HepG2 (cell line): ENCODE measurements around the gene TCF3. TPM values are rescaled to one million over a fixed set of nuclear protein-coding genes. Genes with fewer than 3 reads are reported as not detected.

Experiments used
- CBFB ChIP-seq: sonication (generic); formaldehyde crosslinking; IDR thresholded peaks from 2 replicates; pipeline ENCODE4 v1.4.0; 2020; ENCODE audit warnings: missing genetic modification reagents
- CREM ChIP-seq, 2 experiments: sonication (generic) in 1 of 2; formaldehyde crosslinking in 1 of 2; IDR thresholded peaks; 2 replicates each; pipeline versions ENCODE4 v1.4.0 to v1.6.1; 2016 to 2020; ENCODE audit warnings: antibody characterized with exemption in 1 of 2, mild to moderate bottlenecking in 1 of 2, missing genetic modification reagents in 1 of 2
- FOXO1 ChIP-seq: sonication (generic); formaldehyde crosslinking; IDR thresholded peaks from 2 replicates; pipeline ENCODE4 v1.4.0; 2020; ENCODE audit warnings: missing genetic modification reagents
- KLF13 ChIP-seq: sonication (generic); formaldehyde crosslinking; IDR thresholded peaks from 2 replicates; pipeline ENCODE4 v1.4.0; 2020; ENCODE audit warnings: mild to moderate bottlenecking, missing genetic modification reagents
- KLF9 ChIP-seq: IDR thresholded peaks from 2 replicates; pipeline ENCODE4 v1.6.1; 2016; ENCODE audit warnings: low read depth
- MBNL3 ChIP-seq: fragments of 250-450 bp; sonication (Bioruptor Pico); conservative IDR thresholded peaks from 2 replicates; pipeline ENCODE4 v1.8.0; 2022; ENCODE audit warnings: mild to moderate bottlenecking, inconsistent platforms
- MIER2 ChIP-seq: IDR thresholded peaks from 2 replicates; pipeline ENCODE4 v1.6.1; 2016; ENCODE audit warnings: missing biosample characterization, missing genetic modification reagents
- MXI1 ChIP-seq: IDR thresholded peaks from 3 replicates; pipeline ENCODE4 v1.6.1; 2012; ENCODE audit warnings: low read depth, low read length, inconsistent platforms, borderline replicate concordance
- MYPOP ChIP-seq: sonication (generic); formaldehyde crosslinking; IDR thresholded peaks from 2 replicates; pipeline ENCODE4 v1.8.1; 2023; ENCODE audit warnings: mild to moderate bottlenecking, moderate library complexity, missing genetic modification reagents
- PRPF4 ChIP-seq: fragments of 200-400 bp; formaldehyde crosslinking; IDR thresholded peaks from 2 replicates; pipeline ENCODE4 v1.6.1; 2016; ENCODE audit warnings: low read length, low read depth; ENCODE audit not compliant: poor library complexity, severe bottlenecking
- RELA ChIP-seq: sonication (generic); formaldehyde crosslinking; IDR thresholded peaks from 2 replicates; pipeline ENCODE4 v1.4.0; 2020; ENCODE audit warnings: missing genetic modification reagents
- STAT5B ChIP-seq: sonication (generic); formaldehyde crosslinking; IDR thresholded peaks from 2 replicates; pipeline ENCODE4 v1.4.0; 2020; ENCODE audit warnings: missing genetic modification reagents
- YEATS4 ChIP-seq: sonication (generic); formaldehyde crosslinking; IDR thresholded peaks from 2 replicates; pipeline ENCODE4 v1.4.0; 2020; ENCODE audit warnings: missing genetic modification reagents, borderline replicate concordance
- ZBTB4 ChIP-seq: sonication (generic); formaldehyde crosslinking; IDR thresholded peaks from 2 replicates; pipeline ENCODE4 v1.4.0; 2020; ENCODE audit warnings: missing genetic modification reagents, mild to moderate bottlenecking, borderline replicate concordance
- ZMYM3 ChIP-seq: sonication (generic); formaldehyde crosslinking; IDR thresholded peaks from 2 replicates; pipeline ENCODE4 v1.5.1; 2020; ENCODE audit warnings: mild to moderate bottlenecking, missing genetic modification reagents
- ZNF343 ChIP-seq: sonication (generic); formaldehyde crosslinking; IDR thresholded peaks from 2 replicates; pipeline ENCODE4 v1.4.0; 2020; ENCODE audit warnings: mild to moderate bottlenecking, missing genetic modification reagents
- ZNF691 ChIP-seq: sonication (generic); formaldehyde crosslinking; IDR thresholded peaks from 2 replicates; pipeline ENCODE4 v1.4.0; 2020; ENCODE audit warnings: missing genetic modification reagents, low read depth, mild to moderate bottlenecking, borderline replicate concordance
- ZNF784 ChIP-seq: sonication (generic); formaldehyde crosslinking; IDR thresholded peaks from 2 replicates; pipeline ENCODE4 v1.5.1; 2020; ENCODE audit warnings: missing genetic modification reagents, mild to moderate bottlenecking, borderline replicate concordance
- polyA plus RNA-seq, 8 experiments: library from polyadenylated mRNA; depleted of rRNA in 3 of 8; stranded (reverse) in 7 of 8; unstranded in 1 of 8; fragments of >200 nt; fragmentation: Illumina TruSeq in 4 of 8; extraction: Trizol in 4 of 8; gene quantifications; 2 replicates each; pipeline versions ENCODE4 v1.2.1 to v1.2.3, GENCODE V29; 2011 to 2016; ENCODE audit warnings: low read depth in 4 of 8, missing spikeins in 1 of 8, mixed read lengths in 1 of 8; ENCODE audit not compliant: insufficient read depth in 1 of 8
- total RNA-seq, 5 experiments: library from RNA; depleted of rRNA; stranded (reverse); fragments of >200 nt; fragmentation: Illumina TruSeq; extraction: Trizol; gene quantifications; 2 replicates each; pipeline ENCODE4 v1.2.3, GENCODE V29; 2016; ENCODE audit warnings: low read depth in 1 of 5

TCF3 gene
- total and polyA plus RNA-seq, 2 of the 13 experiments (the other 11 are each of a cell fraction or from before 2014, with no cell fraction given), result 51.4 to 53.2 TPM

- peak; percentile 65; the same call in 1 of the 2 replicates for TF ChIP-seq ZNF691 (CRISPR knock-in tag)
- TF ChIP-seq STAT5B (CRISPR knock-in tag), result no peak
- no peak for TF ChIP-seq ZMYM3
- TF ChIP-seq MYPOP (CRISPR knock-in tag), result no peak; the same call in 1 of the 2 replicates
- TF ChIP-seq CBFB (CRISPR knock-in tag), result peak; percentile 14; the same call in 1 of the 2 replicates
- no peak for TF ChIP-seq FOXO1 (CRISPR knock-in tag)
- TF ChIP-seq YEATS4 (CRISPR knock-in tag), result peak; percentile 61; the same call in 1 of the 2 replicates
- peak; percentile 76 for TF ChIP-seq ZNF343
- no peak for TF ChIP-seq KLF13 (CRISPR knock-in tag)
- TF ChIP-seq CREM (IDR thresholded peaks at IDR 0.05), result no peak
- no peak for TF ChIP-seq CREM (CRISPR knock-in tag; IDR thresholded peaks at IDR 0.05)
- no peak for TF ChIP-seq MBNL3 (CRISPR knock-in tag)
- no peak for TF ChIP-seq RELA
- TF ChIP-seq ZNF784 (CRISPR knock-in tag), result peak; percentile 30; the same call in 1 of the 2 replicates
- TF ChIP-seq MIER2 (CRISPR knock-in tag), result 0 out of 2 replicates have a peak, but pooled peaks have one; percentile 37
- TF ChIP-seq KLF9 (CRISPR knock-in tag), result no peak
- peak; percentile 86; the same call in 2 of the 3 replicates for TF ChIP-seq MXI1
- TF ChIP-seq PRPF4, result no peak
- TF ChIP-seq ZBTB4 (CRISPR knock-in tag), result no peak
Observed at GRCh38 chr19:1605236-1606137, 46.9 kb downstream of the TCF3 start, which contains the start of gene UQCR11 (continued).
